Activated T-cell treated with anti-CD3 and anti-CD28 coated beads for 24 hours (primary cell): Measurements from ENCODE around the gene AFAP1L2.

Experiments
- DNase-seq: peaks from one replicate; pipeline ENCODE4 v3.0.0-alpha.2; 2020; ENCODE audit warnings: low read depth

AFAP1L2 gene

DNA sequence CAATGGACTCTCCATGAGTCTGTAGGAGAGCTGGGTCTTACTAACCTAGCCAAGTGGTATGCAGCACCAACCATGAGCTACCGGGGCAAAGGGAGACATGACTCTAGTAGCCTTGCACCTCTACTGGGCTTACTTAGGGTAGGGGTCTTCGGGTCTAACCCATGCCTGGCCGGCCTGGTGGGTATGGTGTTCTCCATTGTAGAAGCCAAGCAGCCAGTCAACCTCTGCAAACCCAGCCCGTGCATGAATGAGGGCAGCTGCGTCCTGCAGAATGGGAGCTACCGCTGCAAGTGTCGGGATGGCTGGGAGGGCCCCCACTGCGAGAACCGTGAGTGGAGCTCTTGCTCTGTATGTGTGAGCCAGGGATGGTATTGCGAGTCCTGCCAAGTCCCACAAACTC lies 114.3 kb downstream of the AFAP1L2 start:
- DNase-seq, result no peak

DNA sequence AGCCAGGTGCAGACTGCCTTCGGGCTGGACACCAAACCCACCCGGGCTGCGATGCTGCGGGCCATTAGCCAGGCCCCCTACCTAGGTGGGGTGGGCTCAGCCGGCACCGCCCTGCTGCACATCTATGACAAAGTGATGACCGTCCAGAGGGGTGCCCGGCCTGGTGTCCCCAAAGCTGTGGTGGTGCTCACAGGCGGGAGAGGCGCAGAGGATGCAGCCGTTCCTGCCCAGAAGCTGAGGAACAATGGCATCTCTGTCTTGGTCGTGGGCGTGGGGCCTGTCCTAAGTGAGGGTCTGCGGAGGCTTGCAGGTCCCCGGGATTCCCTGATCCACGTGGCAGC lies 115.2 kb downstream of the AFAP1L2 start:
- DNase-seq, result no peak

DNA sequence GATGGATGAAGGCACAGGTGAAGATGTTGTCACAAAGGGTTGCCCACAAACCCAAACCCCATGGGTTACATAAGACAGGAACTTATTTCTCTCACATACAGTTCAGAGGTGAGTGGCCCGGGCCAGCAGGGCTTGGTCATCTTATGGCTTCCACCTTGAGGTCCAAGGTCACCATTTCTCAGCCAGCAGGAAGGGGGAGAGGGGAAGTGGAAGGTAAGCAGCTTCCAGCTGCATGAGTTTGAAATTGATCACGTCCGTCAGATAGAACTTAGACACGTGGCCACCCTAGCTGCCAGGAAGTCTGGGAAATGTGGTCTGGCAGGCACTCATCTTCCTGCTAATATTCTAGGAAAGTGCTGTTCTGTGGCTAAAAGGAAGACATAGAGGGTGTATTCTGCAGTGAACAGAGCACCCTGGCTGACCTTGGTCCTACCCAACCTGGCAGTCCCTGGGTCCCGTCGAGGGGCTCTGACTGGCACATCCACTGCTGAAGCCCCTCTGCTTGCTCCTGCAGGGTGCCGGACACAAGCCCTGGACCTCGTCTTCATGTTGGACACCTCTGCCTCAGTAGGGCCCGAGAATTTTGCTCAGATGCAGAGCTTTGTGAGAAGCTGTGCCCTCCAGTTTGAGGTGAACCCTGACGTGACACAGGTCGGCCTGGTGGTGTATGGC lies 115.7 kb downstream of the AFAP1L2 start:
- no peak for DNase-seq

DNA sequence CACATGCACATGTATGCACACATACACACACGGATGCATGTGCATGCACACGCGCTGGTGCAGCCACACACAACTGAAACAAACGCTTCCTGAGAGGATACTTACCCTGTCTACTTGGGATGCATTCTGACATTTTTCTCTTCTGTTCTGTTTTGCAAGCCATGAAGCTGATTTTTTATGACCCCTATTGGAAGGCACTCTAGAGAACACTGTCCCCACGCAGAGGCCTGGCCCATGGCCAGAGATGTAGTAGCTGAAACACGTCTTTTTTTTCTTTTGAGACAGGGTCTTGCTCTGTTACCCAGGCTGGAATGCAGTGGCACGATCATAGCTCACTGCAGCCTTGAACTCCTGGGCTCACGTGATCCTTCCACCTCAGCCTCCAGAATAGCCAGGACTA lies 117.4 kb downstream of the AFAP1L2 start:
- DNase-seq, result no peak

DNA sequence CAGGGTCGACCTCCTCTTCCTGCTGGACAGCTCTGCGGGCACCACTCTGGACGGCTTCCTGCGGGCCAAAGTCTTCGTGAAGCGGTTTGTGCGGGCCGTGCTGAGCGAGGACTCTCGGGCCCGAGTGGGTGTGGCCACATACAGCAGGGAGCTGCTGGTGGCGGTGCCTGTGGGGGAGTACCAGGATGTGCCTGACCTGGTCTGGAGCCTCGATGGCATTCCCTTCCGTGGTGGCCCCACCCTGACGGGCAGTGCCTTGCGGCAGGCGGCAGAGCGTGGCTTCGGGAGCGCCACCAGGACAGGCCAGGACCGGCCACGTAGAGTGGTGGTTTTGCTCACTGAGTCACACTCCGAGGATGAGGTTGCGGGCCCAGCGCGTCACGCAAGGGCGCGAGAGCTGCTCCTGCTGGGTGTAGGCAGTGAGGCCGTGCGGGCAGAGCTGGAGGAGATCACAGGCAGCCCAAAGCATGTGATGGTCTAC lies 118.3 kb downstream of the AFAP1L2 start:
- DNase-seq, result no peak

DNA sequence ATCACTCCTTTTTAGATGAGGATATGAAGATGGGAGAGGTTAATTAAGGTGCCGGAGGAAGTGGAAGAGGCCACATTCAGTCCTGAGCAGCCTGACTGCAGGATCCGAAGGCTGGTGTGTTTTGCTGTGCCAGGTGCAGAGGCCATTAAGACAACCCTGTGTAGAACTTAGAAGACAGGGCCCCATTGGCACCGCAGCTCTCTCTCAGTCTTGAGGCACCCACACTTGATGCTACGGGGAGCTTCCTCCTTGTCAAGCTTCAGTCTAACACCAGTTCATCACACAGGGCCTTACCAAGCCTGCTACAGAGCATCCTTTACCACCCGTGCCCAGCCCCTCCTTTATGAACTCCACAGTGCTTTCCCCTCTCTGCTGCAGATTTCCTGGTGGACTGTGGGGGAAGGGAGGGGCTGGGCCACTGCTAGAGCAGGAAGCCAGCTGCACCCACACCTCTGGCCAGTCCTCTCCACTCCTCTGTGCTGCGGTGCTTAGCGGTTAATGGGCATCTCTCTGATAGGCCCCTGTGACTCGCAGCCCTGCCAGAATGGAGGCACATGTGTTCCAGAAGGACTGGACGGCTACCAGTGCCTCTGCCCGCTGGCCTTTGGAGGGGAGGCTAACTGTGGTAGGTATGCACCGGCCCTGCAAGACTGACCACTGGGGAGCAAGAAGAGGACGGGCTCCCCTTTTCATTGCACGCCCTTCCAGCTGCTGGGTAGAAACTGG lies 119.8 kb downstream of the AFAP1L2 start:
- no peak for DNase-seq

DNA sequence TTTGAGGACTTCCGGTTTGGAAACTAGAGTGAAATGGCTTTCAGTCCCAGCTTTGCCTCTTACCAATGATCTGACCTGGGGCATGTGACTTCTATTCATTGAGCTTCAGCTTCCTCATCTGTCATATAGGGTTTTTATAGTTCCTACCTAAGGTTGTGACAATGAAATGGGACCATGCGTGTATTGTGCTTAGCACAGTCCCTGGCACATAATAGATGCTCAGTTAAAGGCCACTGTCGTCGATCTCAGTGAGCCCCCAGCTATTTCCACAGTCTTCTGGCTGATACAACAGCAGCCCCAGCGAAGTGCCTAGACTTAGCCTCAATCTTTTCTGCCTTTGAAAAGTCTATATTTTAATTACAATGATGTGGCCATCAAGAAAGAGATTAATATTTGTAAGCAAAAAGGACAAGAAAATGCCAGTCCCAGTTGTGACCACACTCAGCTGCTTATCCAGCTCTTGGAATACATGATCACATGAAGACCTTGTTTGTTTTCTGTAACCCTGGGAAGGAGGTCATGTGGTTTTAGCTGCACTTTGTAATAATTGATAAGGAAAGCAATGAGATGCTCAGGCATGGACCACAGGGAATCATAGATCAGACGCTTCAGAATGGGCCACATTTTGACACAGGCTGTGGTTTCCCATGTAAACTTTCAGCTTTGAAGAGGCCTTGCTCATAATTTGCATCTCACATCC lies 120.6 kb downstream of the AFAP1L2 start:
- DNase-seq, result no peak

DNA sequence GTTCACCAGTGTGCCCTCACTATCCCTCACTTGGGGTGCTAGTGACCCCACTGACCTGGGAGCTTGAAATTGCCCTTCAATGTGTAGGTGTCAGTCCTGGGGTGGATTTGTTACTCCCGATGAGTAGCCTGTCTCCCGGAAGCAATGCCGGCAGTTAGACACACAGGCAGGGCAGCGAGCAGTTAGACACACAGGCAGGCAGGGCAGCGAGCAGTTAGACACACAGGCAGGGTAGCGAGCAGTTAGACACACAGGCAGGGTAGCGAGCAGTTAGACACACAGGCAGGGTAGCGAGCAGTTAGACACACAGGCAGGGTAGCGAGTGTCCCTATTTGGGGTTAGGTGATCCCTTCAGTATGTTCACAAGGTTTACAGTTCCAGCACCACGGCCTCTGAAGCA lies 121.2 kb downstream of the AFAP1L2 start:
- no peak for DNase-seq

DNA sequence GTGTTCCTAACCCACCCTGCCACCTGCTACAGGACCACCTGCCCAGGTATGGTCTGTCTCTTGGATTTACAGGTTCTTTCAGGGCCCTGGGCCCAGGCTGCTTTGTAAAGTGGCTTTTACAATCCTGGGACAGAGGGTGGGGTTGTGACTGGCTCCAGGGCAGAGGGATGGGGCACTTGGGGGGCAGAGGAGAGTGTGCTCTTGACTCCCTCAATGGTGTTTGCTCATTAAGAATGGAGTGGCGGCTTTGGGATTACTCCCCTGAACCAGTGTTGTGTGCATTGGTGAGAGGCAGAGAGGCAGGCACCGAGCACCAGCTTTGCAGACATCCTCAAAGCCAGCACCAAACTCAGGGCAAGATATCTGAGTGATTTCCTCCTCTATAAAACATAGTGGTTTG lies 121.8 kb downstream of the AFAP1L2 start:
- DNase-seq, result no peak

DNA sequence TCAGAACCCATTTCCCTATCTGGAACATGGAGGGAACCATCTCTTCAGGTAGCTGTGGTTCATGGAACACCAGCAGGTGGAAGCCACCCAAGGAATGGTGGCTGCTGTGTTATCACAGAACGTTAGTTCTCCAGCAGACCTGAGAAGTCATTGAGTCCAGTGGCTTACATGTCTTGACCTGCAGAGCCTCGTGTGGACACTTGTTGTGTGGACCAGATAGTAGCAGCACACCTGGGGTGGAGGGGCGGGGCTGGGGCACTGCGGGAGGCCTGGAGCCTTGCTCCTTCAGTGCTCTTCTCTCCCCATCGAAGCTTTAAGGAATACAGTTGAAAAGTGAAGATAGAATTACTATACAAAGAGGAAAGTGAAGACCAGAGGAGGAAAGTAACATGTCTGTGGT lies 122.8 kb downstream of the AFAP1L2 start:
- no peak for DNase-seq

DNA sequence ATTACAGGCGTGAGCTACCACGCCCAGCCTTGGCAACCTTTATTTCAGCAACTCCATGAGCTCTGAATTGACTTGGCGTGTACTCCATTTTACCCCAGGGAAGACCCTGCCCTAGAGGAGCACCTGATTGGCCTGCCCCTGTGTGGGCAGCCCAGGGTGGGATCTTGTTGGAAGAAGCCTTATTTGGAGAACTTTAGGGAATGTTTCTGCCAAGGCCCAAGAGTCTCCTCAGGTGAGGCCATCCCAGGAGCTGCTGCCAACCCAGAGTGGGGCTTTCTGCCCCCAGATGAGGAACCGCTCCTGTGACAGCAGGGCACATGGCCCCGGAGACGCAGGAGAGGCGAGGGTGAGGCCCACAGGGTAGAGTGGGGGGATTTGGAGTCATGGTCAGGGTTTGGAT lies 123.3 kb downstream of the AFAP1L2 start:
- DNase-seq, result no peak

DNA sequence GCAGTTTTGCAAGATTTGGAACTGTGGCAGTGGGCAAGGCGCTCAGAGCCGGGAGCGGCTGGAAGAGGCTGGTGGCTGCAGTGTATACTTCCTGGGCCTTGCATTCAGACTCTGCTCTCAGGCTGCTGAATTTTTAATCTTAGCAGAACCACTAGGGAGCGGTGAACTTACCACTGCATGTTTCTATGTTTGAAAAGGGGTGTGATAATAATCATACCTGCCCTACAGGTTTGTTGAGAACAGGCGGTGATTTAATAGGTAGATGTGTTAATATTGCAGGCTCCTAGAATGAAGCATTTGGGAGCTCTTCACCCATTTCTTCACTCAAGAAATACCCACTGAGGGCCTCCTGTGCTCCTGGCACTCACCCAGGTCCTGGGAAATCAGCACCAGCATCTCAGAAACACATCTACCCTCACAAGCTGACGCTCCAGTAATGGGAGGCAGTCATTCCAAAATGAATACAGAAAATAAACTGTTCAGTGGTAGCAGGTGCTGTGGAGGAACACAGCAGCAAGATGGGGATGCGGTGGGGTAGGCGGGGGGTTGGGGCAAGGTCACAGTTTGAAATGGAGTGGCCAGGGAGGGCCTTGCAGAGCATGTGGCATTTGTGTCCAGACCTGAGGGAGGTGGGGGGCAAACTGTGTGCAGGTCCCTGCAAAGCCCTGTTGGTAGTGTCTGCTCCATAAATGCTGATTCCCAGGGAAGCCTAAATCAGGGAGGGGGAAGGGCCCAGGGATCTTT lies 124.2 kb downstream of the AFAP1L2 start:
- no peak for DNase-seq

DNA sequence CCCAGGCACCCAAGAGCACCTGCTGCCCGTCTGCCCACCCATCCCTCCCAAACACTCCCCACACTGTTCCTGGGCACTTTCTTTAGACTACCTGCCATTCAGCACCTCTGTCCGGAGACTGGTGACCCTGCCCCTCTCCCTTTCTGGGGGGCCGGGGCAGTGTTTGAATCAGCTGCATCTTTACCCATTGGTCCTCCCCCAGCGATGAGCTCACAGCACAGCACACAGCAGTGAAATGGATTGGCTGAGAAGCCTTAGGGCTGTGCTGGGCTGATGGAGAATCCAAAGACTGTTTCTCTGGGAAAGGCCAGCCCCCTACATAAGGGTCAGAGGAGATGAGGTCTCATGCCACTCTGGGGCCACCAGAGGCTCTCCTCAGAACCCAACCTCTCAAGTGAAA lies 125.0 kb downstream of the AFAP1L2 start:
- no peak for DNase-seq

DNA sequence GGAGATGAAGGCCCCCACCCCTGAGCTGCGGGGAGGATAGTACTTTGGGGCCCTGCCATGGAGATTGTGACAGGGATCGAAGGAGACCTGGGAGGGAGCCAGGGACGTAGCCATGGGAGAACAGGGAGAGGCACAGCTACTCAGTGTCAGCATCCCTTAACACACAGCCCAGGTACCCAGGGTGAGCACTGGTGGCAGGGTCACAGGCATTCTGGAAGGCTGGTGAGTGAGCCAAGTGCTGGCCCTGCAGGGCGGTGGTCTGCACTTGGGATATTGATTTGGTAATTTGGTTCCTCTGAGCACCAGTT lies 125.5 kb downstream of the AFAP1L2 start:
- no peak for DNase-seq

DNA sequence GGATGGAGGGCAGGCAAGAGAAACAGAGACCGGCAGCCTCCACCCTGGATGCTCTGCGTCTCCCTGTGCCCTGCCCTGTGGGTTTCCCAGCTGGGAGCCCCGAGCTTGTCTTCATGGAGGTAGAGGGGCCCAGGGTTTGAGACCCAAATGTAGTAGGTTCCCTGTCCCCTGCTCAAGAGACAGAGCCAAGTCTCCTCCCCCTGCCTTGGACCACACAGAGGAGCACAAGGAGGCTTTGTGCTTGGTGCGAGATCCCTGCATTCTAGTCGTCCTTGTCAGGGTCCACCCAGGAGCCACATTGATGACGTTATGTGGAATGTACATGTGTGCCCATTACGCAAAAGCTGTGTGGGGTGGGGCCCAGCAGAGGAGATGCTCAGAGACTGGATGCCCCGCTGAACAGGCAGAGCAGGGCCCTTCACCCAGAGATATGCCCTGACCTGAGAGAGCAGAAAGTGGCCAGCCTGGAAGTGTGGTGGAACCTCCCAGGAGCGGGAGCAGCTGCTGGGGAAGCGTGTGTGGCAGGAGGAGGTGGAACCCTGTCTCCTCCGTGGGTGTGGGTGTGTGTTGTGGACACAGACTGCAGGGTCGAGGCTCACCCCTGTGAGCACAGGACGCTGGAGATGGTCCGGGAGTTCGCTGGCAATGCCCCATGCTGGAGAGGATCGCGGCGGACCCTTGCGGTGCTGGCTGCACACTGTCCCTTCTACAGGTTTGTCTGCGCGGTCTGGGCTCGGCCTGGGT lies 126.0 kb downstream of the AFAP1L2 start:
- DNase-seq, result no peak

DNA sequence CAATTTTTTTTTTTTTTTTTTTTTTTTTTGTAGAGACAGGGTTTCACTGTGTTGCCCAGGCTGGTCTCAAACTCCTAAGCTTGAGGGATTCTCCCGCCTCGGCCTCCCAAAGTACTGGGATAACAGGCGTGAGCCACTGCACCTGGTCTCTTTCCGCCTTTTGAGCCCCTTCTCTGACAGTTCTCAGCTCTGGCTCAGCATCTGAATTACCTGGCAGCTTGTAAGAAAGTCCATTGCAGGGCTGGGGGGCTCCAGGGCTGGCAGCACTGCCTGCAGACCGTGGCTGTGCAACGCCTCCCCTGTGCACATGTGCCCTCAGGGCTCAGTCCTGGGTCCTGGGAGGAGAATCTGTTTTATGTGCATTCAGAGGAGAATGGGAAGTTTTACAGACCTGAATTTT lies 127.6 kb downstream of the AFAP1L2 start:
- no peak for DNase-seq

DNA sequence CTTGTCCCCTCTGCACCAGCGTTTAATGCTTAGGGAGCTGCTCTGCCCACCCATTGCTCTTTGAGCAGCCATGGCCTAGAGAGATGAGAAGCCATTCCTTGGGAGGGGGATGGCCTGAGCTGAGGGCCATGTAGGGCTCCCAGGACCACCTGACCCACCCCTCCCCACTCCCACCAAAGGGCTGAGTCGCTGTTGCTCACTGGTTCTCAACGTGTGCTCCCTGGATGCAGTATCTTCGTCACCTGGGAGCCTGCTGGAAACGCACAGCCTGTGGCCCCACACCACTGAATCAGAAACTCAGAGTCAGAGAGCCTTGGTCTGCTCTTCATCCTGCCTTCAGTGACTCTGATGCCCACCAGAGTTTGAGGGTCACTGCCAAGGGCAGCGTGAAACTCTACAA lies 128.2 kb downstream of the AFAP1L2 start:
- DNase-seq, result no peak

DNA sequence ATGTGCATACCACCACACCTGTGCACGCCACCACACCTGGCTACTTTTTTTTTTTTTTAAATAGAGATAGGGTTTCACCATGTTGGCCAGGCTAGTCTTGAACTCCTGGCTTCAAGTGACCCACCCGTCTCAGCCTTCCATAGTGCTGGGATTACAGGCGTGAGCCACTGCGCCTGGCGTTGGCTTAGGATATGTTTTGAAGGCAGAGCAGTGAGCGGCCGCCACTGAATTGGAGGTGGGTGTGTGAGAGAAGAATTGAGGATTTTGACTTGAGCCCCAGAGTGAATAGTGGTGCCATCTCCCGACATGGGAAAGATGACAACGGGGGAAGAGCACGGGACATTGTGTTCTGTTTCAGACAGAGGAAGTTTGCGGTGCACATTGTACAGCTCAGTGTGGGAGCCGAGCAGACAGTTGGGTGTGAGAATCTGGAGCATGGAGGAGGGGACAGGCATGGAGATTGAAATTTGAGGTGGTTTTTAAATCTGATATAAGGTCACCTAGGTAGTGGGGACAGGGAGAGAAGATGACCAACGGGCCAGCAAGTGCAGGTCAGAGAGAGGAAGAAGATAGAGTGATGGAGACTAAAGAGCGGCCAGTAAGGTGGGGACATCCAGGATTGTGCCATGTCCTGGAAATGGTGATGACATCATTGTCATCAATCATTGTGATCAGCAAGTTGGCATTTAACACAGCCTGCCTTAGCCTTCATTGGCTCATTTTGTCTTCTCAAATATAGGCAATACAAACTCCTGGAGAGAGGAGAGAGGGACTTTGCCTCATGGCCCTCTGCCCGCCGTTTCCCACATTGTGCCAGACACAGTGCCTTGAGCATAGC lies 129.5 kb downstream of the AFAP1L2 start:
- DNase-seq, result no peak

DNA sequence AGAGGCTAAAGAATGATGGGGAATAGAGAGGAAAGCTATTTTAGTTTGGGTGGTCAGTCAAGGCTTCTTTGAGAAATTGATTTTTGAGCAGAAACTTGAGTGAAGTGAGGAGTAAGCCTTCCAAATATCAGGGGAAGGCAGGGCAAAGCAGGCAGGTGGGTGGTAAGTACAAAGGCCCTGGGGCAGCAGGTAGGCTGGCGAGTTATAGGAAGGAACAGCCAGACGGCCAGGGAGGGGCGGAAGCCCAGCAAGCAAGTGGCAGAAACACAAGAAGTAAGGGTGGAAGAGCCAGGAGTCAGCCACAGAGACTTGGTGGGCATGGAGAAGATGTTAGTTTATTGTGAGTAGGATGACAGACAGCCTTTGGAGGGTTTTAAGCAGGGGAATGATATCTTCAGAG lies 130.4 kb downstream of the AFAP1L2 start:
- no peak for DNase-seq

DNA sequence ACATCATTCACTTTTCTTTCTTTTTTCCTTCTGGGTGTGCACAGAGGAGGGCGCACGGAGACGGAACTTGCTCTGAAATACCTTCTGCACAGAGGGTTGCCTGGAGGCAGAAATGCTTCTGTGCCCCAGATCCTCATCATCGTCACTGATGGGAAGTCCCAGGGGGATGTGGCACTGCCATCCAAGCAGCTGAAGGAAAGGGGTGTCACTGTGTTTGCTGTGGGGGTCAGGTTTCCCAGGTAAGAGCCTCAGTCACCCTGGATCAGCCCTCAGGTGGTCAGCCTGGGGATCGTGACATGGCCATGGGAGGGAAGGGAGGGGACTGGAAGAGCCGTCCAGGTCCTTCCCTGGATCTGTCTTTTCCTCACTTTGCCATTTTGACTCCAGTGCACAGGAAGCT lies 131.6 kb downstream of the AFAP1L2 start:
- DNase-seq, result no peak

DNA sequence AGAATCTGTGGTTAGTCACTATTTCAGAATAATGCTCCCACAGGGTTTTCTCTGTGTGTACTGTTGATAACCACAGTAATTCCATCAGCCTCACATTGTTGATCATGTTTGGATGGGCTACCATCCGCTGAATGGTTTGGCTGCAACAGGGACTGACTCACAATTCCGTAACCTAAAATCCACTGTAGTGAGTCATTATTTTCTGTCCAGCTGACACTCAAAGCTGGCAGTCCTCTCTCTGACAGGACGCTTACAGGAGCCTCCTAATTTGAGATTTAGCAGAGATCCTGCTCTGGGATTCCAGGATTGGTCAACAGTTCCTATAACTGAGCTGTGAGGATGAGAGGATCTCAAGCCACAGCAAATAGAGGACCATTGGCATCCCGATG lies 132.5 kb downstream of the AFAP1L2 start:
- no peak for DNase-seq
